GM12875 (cell line): ENCODE results near the gene HOXD1.

Experiments
- H3K4me3 ChIP-seq: one replicate; pipeline ENCODE4 v1.5.1; 2011; ENCODE audit warnings: low read depth, low read length, control low read depth
- TF ChIP-seq, protein P1 (sequence below): IDR thresholded peaks from 2 replicates; pipeline ENCODE4 v1.5.1; 2011; ENCODE audit warnings: low read depth, mild to moderate bottlenecking, control low read depth, inconsistent platforms, low read length, moderate library complexity, borderline replicate concordance; ENCODE audit not compliant: insufficient read depth

HOXD1 gene

GRCh38 chr2:176159663-176160250 is 28.7 kb upstream of the HOXD1 start:
- H3K4me3 ChIP-seq = no peak overlapping the region
- TF ChIP-seq, protein P1, sequence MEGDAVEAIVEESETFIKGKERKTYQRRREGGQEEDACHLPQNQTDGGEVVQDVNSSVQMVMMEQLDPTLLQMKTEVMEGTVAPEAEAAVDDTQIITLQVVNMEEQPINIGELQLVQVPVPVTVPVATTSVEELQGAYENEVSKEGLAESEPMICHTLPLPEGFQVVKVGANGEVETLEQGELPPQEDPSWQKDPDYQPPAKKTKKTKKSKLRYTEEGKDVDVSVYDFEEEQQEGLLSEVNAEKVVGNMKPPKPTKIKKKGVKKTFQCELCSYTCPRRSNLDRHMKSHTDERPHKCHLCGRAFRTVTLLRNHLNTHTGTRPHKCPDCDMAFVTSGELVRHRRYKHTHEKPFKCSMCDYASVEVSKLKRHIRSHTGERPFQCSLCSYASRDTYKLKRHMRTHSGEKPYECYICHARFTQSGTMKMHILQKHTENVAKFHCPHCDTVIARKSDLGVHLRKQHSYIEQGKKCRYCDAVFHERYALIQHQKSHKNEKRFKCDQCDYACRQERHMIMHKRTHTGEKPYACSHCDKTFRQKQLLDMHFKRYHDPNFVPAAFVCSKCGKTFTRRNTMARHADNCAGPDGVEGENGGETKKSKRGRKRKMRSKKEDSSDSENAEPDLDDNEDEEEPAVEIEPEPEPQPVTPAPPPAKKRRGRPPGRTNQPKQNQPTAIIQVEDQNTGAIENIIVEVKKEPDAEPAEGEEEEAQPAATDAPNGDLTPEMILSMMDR = no peak

DNA sequence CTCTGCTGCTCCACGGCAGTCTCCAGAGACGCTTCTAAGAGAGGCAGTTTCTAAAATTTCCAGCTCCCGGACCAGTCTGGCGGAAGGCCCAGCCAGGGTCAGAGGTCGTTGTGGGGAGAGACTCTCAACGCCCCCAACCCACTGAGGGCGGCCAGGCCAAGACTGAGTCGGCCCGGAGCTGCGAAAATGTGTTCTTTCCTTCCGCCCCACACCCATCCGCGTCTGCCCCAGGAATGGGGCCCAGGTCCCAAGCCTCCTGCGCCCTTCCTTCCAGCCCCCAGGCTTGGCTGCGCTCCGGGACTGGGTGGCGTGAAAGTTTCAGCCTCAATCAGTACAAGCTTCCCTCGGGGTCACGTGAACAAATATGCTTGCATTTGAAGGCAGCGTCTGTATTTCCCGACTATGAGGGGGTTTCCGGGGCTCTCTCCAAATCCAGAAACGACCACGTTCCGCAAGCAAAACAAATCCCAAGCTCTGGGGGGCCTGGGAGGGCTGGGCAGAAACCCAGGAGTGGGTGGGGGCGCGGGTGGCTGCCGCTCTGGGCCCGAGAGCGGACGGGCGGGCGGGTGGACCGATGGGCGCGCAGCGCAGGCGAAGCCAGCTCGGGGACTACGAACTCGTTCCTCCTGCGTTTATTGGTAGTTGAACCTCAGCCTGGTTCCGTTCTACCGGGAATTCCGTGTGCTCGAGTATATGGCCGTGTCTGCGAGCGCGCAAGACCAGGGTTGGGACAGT is 28.1 kb upstream of the HOXD1 start:
- H3K4me3 ChIP-seq = no peak overlapping the region
- TF ChIP-seq, protein P1 = no peak

DNA sequence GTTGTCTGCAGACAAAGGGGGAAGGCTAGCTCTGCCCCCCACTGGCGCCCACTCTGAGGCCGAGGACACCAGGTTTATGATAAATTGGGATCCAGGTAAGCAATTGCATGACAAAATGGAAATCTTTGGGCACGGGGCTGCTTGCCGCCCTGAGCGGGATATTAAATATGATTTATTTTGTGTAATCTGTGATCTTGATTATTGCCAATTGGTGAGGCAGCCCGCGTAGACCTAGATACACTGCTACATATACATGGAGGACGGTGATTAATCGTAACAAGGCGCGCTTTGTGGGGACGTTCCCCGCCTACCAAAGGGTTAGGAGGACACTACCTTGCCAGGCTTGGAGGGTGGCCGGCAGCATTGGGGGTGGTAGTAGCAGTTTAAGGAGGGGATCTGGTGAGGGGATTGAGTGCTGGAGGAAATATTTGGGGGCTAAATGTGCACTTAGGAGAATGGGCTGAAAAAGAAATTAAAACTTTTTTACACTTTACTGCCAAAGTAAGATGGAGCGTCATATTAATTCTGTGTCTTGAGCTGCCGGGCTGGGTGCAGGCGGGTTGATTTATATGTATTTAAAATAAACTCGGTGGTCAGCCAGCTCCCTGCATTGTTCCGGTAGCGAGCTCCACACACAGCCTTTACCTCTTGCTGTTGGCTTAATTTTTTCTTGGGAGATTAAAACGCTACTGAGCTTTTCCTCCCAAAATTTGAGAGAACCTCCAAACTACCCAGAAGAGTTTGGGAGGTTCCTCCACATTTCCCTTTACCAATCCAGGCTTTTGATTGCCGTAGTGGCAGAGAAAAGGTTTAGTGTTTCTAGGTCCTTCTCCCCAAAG is 27.3 kb upstream of the HOXD1 start:
- no peak overlapping the region for H3K4me3 ChIP-seq
- TF ChIP-seq, protein P1 = no peak

DNA sequence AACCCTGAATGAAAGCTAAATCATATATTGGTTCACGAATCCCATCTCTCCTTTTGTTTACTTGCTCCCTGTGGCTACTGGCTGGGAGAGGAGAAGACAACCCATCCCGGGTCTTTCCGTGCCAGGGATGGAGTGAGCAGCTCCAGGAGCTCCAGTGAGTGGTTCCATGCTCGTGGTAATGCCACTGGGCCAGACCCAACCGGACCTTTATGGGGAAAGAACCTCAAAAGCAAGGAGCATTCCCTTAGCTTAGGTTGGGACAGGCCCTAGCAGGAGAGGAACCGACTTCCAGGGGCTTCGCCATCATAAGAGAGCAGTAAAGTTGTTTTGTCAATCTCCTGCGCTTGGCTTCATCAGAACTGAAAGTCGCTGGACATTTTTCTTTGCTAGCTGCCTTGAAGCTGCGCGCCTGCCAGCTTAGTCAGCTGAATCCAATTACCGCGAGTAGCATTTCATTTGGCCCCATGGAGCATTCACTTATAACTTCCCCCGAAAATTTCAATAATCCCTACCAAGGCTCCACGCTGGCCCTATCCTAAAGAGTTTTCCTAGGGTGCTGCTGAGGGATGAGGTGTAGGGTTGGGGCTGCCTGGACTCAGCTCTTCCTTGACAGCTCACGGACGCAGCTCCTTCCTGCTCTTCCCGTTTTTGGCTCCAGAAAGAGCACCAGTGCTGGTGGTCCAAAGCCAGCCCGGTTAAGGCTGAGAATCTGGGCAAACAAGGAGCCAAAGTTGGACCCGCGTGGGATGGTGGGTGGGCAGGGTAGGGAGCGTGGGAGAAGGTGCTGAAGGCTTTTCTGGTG is 26.4 kb upstream of the HOXD1 start:
- TF ChIP-seq, protein P1 = no peak
- no peak overlapping the region for H3K4me3 ChIP-seq

GRCh38 chr2:176162911-176163671 is 25.4 kb upstream of the HOXD1 start:
- no peak overlapping the region for H3K4me3 ChIP-seq
- TF ChIP-seq, protein P1 = no peak

DNA sequence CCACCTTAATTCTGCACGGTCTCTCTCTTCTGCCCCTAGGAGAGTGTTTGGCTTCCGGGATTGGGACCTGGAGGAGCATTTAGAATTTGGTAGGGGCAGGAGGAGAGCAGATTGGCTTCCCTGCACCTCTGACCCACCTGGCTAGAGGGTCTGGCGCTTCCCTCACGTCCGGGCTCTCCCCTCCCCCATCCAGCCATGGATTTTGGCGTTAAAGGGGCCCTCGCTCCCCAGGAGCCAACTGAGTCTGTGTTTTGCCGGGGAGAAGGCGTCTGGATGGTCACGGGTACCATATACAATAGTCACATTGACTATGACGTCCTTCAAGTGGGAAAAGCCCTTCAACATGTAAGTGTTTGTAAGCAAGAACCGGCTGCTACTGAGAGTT is 24.8 kb upstream of the HOXD1 start:
- TF ChIP-seq, protein P1 = no peak
- no peak overlapping the region for H3K4me3 ChIP-seq
